Embryonic facial prominence (tissue), 1 donor: ENCODE data around the gene RACGAP1.

Experiments used
- DNase-seq: peaks from one replicate; pipeline ENCODE4 v3.0.0-alpha.2; 2016; ENCODE audit errors: extremely low spot score

The RACGAP1 gene

GRCh38 chr12:49941556-49942511 lies 83.5 kb downstream of the RACGAP1 start:
- DNase-seq = no peak

- DNase-seq = no peak
Observed at GRCh38 chr12:49939707-49940106, 85.6 kb downstream of the RACGAP1 start.

GRCh38 chr12:49939307-49939706 lies 86.0 kb downstream of the RACGAP1 start:
- no peak for DNase-seq
